Measurements from ENCODE around the gene ROR1. TPM values are rescaled to one million over a fixed set of nuclear protein-coding genes. Genes with fewer than 3 reads are reported as not detected.

Gene ROR1
- total RNA-seq, 1 donor from 2014 or later: 13.6 TPM

Small RNA genes within 50 kb of the gene (small RNA-seq; reads per million reads assigned to genes)
- gene RF00019 (ENCODE audit: low replicate concordance): not detected
- not detected for gene RNU6-809P (ENCODE audit: low replicate concordance)

Other genes starting within 250 kb of the ROR1 start
- 152 TPM for gene PGM1, start 180.6 kb upstream of the ROR1 start, total RNA-seq